HL-60 (cell line): ENCODE measurements around the gene TRIM72.

Source experiments
- CTCF ChIP-seq: IDR thresholded peaks from one replicate; pipeline ENCODE4 v1.5.1; 2011; ENCODE audit warnings: low read length, control low read depth, inconsistent platforms; ENCODE audit not compliant: insufficient read depth
- POLR2AphosphoS5 ChIP-seq: IDR thresholded peaks from 2 replicates; pipeline ENCODE4 v1.6.1; 2012; ENCODE audit warnings: low read depth
- REST ChIP-seq: IDR thresholded peaks from 2 replicates; pipeline ENCODE4 v1.6.1; 2012; ENCODE audit warnings: low read depth; ENCODE audit not compliant: insufficient replicate concordance
- SPI1 ChIP-seq: IDR thresholded peaks from 2 replicates; pipeline ENCODE4 v1.6.1; 2012; ENCODE audit warnings: low read depth, mild to moderate bottlenecking, borderline replicate concordance

- no peak for TF ChIP-seq CTCF
- TF ChIP-seq POLR2AphosphoS5: peak; percentile 100
- peak; percentile 84 for TF ChIP-seq REST
- no peak for TF ChIP-seq SPI1
Observed at GRCh38 chr16:31179747-31180459, 34.0 kb upstream of the TRIM72 start, which contains the start of gene FUS.
